SU-DHL-6 (cell line): ENCODE results near the gene MOB3A.
A peak's percentile ranks its signal among the peaks of the same experiment; 100 is the strongest.

ENCODE experiments used
- H2AFZ ChIP-seq: fragments of 200-600 bp; sonication (generic); 2 replicates; pipeline ENCODE4 v1.6.1; 2014; ENCODE audit warnings: low read depth, mild to moderate bottlenecking, moderate library complexity, mixed read lengths, antibody characterized with exemption, low read length; ENCODE audit not compliant: severe bottlenecking
- H3F3A ChIP-seq: fragments of 200-600 bp; shearing (Covaris generic); 2 replicates; pipeline ENCODE4 v1.6.0; 2016; ENCODE audit warnings: antibody characterized with exemption, mild to moderate bottlenecking; ENCODE audit not compliant: insufficient read depth
- H3K27ac ChIP-seq: fragments of 200-600 bp; sonication (generic); 2 replicates; pipeline ENCODE4 v1.5.1; 2016; ENCODE audit warnings: low read depth, mild to moderate bottlenecking, low read length, moderate library complexity, mixed read lengths
- H3K27me3 ChIP-seq: fragments of 200-600 bp; sonication (generic), shearing (Covaris generic); 2 replicates; pipeline ENCODE4 v1.6.0; 2014; ENCODE audit warnings: mild to moderate bottlenecking, low read length
- H3K36me3 ChIP-seq: fragments of 200-600 bp; sonication (generic); 2 replicates; pipeline ENCODE4 v1.6.1; 2014; ENCODE audit warnings: mild to moderate bottlenecking, low read length, mixed read lengths
- H3K4me2 ChIP-seq: fragments of 300-600, 200-600 bp; shearing (Covaris generic), sonication (generic); 2 replicates; pipeline ENCODE4 v1.6.0; 2014; ENCODE audit warnings: low read length, low read depth, mild to moderate bottlenecking; ENCODE audit not compliant: poor library complexity, severe bottlenecking
- H3K4me3 ChIP-seq: fragments of 200-600 bp; sonication (generic); 2 replicates; pipeline ENCODE4 v1.5.1; 2014; ENCODE audit warnings: antibody characterized with exemption, low read length, mild to moderate bottlenecking, mixed read lengths; ENCODE audit not compliant: insufficient read depth, poor library complexity, severe bottlenecking
- H3K79me2 ChIP-seq: fragments of 200-600 bp; sonication (generic); 2 replicates; pipeline ENCODE4 v1.6.1; 2014; ENCODE audit warnings: mild to moderate bottlenecking, low read length, moderate library complexity; ENCODE audit not compliant: insufficient read depth
- H3K9ac ChIP-seq: fragments of 200-600 bp; sonication (generic); 2 replicates; pipeline ENCODE4 v1.7.0; 2014; ENCODE audit warnings: mild to moderate bottlenecking, low read length
- H3K9me2 ChIP-seq: fragments of 200-600 bp; sonication (generic); replicated peaks from 2 replicates; pipeline ENCODE4 v1.6.1; 2014; ENCODE audit warnings: low read length; ENCODE audit not compliant: insufficient read depth
- H3K9me3 ChIP-seq: fragments of 200-600 bp; sonication (generic); 2 replicates; pipeline ENCODE4 v1.6.1; 2014; ENCODE audit warnings: low read length, mixed read lengths; ENCODE audit not compliant: insufficient read depth
- H4K20me1 ChIP-seq: fragments of 200-600 bp; sonication (generic); 2 replicates; pipeline ENCODE4 v1.6.1; 2014; ENCODE audit warnings: low read depth, mild to moderate bottlenecking, antibody characterized with exemption, low read length, moderate library complexity, mixed read lengths
- EZH2phosphoT487 ChIP-seq: fragments of 200-600 bp; sonication (generic), shearing (Covaris generic); conservative IDR thresholded peaks from 2 replicates; pipeline ENCODE4 v1.6.1; 2018; ENCODE audit warnings: mild to moderate bottlenecking, antibody characterized with exemption, low read length, moderate library complexity, mixed read lengths
- TF ChIP-seq, protein P1 (sequence below): fragments of 200-600 bp; sonication (generic); IDR thresholded peaks from one replicate; pipeline ENCODE4 v1.5.1; 2017; ENCODE audit warnings: antibody characterized with exemption, mild to moderate bottlenecking, low read length, moderate library complexity; ENCODE audit not compliant: insufficient read depth, poor library complexity, severe bottlenecking

MOB3A gene

DNA sequence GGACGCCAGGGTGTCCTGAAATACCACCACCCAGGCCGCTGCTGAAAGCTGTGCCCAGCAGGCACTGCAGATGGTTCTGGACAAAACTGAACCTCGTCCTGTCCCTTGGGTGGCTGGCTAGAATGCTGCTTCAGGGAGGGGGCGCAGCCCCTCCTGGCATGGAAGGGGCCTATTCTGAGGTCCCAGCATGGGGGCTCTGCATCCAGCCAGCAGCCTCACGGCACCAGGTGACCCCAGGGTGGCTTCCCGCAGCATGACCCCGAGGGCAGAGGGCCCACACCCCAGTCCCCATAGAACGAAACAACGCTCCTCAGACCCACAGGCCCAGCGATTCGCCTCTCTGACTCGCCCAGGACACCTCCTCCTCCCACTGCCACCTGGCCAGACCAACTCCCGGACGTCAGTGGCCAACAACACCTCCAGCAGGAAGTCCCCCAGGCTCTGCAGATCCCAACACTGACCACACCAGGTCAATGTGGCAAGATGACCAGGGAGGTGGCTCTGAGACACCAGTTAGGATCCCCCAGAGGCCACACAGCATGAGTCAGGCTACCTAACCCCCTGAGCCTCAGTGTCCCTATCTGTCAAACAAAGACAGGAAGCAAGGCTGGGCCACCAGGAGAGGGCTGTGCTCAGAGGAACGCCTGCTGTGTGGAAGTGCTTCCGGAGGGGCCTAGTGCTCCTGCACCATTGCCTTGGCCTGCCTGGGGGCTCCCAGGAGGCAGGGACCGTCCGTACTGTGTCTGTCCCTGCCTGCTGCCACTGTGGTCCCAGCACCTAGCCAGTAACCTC is 51.2 kb downstream of the MOB3A start:
- no peaks in the 10 kb centered on the region for H3K9me2 ChIP-seq
- no peaks in the 10 kb centered on the region for H3K9me3 ChIP-seq
- no peak overlapping the region for H2AFZ ChIP-seq
- H3K27me3 ChIP-seq = no peaks in the 10 kb centered on the region
- TF ChIP-seq, protein P1, sequence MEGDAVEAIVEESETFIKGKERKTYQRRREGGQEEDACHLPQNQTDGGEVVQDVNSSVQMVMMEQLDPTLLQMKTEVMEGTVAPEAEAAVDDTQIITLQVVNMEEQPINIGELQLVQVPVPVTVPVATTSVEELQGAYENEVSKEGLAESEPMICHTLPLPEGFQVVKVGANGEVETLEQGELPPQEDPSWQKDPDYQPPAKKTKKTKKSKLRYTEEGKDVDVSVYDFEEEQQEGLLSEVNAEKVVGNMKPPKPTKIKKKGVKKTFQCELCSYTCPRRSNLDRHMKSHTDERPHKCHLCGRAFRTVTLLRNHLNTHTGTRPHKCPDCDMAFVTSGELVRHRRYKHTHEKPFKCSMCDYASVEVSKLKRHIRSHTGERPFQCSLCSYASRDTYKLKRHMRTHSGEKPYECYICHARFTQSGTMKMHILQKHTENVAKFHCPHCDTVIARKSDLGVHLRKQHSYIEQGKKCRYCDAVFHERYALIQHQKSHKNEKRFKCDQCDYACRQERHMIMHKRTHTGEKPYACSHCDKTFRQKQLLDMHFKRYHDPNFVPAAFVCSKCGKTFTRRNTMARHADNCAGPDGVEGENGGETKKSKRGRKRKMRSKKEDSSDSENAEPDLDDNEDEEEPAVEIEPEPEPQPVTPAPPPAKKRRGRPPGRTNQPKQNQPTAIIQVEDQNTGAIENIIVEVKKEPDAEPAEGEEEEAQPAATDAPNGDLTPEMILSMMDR = no peak
- H4K20me1 ChIP-seq = no peaks in the 10 kb centered on the region
- peaks cover 34% of the 10 kb centered on the region for H3K79me2 ChIP-seq
- H3K4me2 ChIP-seq = no peak overlapping the region
- no peak overlapping the region for H3K4me3 ChIP-seq
- H3K36me3 ChIP-seq = no peaks in the 10 kb centered on the region
- H3K27ac ChIP-seq = peak overlapping the region; percentile 45; the same call in 1 of the 2 replicates
- H3F3A ChIP-seq = peaks cover 8% of the 10 kb centered on the region; the same call in 1 of the 2 replicates
- H3K9ac ChIP-seq = no peak overlapping the region

DNA sequence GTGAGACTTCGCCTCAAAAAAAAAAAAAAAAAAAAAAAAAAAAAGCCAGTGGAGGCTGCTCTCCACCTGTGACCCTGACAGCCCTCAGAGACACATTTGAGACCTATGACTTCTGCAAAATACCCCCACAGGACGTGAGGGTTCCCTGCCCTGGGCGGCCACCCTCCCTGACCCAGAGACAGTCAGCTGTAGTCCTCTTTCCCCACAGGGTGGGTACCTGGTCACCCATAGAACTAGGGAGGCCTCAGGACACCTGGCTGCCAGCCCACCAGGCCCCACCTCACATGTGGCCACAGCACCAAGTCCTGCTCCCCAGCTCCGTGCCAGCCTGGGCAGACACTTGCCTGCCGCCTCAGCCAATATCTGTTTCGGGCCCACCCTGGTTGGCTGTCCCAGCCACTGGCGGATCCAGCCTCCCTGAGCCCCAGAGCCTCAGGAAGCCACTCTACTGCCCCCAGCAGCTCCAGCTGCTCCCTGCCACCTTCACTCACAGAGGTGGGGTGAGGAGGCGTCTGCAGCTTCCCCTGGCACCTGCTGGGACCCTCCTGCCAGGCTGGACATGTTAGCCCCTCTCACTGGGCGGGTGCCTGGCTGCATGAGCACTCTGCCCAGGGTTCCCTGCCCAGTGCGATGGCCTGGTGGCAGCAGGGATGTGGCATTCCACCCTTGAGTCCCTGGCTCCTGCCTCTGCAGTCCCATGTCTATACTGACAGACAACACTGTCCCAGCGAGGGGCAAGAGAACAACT is 52.0 kb downstream of the MOB3A start:
- Histone ChIP-seq H2AFZ (no peak overlapping the region), H3K27me3 (no peaks in the 10 kb centered on the region), H3K9me2 (no peaks in the 10 kb centered on the region), H3K79me2 (peaks cover 26% of the 10 kb centered on the region), H3K4me2 (no peak overlapping the region), H4K20me1 (no peaks in the 10 kb centered on the region), H3F3A (peaks cover 8% of the 10 kb centered on the region; the same call in 1 of the 2 replicates), H3K27ac (peak overlapping the region; percentile 45), H3K4me3 (no peak overlapping the region), H3K9me3 (no peaks in the 10 kb centered on the region), H3K36me3 (no peaks in the 10 kb centered on the region), H3K9ac (no peak overlapping the region)
- TF ChIP-seq EZH2phosphoT487 = no peak
- TF ChIP-seq, protein P1 = no peak

DNA sequence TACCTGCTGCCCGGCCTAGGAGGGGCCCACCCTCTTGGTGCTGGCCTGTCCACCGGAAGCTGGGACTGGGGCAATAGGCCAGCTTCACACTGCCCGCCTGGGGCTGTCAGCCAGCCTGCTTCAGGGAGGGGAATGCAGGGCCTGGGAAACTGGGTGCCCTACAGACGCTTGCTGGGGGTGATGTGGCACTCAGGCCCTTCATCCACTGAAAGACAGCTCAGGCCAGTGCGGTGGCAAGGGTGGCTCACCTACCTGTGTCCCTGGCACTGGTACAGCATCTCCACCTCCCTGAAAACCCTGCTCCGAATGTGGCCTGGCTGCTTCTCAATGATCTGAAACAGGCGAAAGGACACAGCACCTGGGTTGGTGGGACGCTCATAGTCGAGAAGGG is 52.9 kb downstream of the MOB3A start:
- Histone ChIP-seq H3K79me2 (peaks cover 17% of the 10 kb centered on the region), H3K9ac (0 out of 2 replicates have a peak overlapping the region, but pooled peaks have one; percentile 49), H3K27me3 (no peaks in the 10 kb centered on the region), H4K20me1 (no peaks in the 10 kb centered on the region), H2AFZ (no peak overlapping the region), H3K9me3 (no peaks in the 10 kb centered on the region), H3K27ac (peak overlapping the region; percentile 69), H3K9me2 (no peaks in the 10 kb centered on the region), H3K4me3 (no peak overlapping the region), H3F3A (peaks cover 8% of the 10 kb centered on the region; the same call in 1 of the 2 replicates), H3K36me3 (no peaks in the 10 kb centered on the region), H3K4me2 (peak overlapping the region; percentile 54)
- TF ChIP-seq, protein P1 = no peak
- TF ChIP-seq EZH2phosphoT487 = no peak
